H1 (cell line): ENCODE data around the gene USP54. TPM values are rescaled to one million over a fixed set of nuclear protein-coding genes. Genes with fewer than 3 reads are reported as not detected.

Experiments
- BRCA1 ChIP-seq: IDR thresholded peaks from 2 replicates; pipeline ENCODE4 v1.6.1; 2012; ENCODE audit warnings: low read depth, low read length, improper control_type of control experiment
- CBX5 ChIP-seq: fragments of 300-800, 300-1000 bp; sonication (generic); IDR thresholded peaks from 2 replicates; pipeline ENCODE4 v1.7.1; 2016; ENCODE audit warnings: antibody characterized with exemption, low read length, low read depth
- CBX8 ChIP-seq: fragments of 300-800, 300-1000 bp; sonication (generic); IDR thresholded peaks from 2 replicates; pipeline ENCODE4 v1.7.1; 2016; ENCODE audit warnings: low read depth, low read length, borderline replicate concordance
- CREB1 ChIP-seq: IDR thresholded peaks from 2 replicates; pipeline ENCODE4 v1.6.1; 2012; ENCODE audit warnings: inconsistent platforms
- EZH2 ChIP-seq: fragments of 200-600 bp; sonication (generic); IDR thresholded peaks from 2 replicates; pipeline ENCODE4 v1.7.1; 2012; ENCODE audit warnings: low read depth, mild to moderate bottlenecking, moderate library complexity, low read length, inconsistent platforms; ENCODE audit not compliant: severe bottlenecking
- GTF2F1 ChIP-seq: IDR thresholded peaks from 2 replicates; pipeline ENCODE4 v1.6.1; 2012; ENCODE audit warnings: low read depth, low read length, improper control_type of control experiment, borderline replicate concordance
- JUN ChIP-seq: IDR thresholded peaks from 2 replicates; pipeline ENCODE4 v1.6.1; 2011; ENCODE audit warnings: low read depth, mild to moderate bottlenecking, improper control_type of control experiment, low read length
- RNF2 ChIP-seq: fragments of 200-900, 300-1000 bp; sonication (generic); IDR thresholded peaks from 2 replicates; pipeline ENCODE4 v1.7.1; 2016; ENCODE audit warnings: borderline replicate concordance, low read depth, mild to moderate bottlenecking, antibody characterized with exemption, low read length; ENCODE audit not compliant: poor library complexity, severe bottlenecking; ENCODE audit errors: missing control alignments
- TEAD4 ChIP-seq: IDR thresholded peaks from 2 replicates; pipeline ENCODE4 v1.6.1; 2012; ENCODE audit warnings: low read depth, low read length, inconsistent platforms, mixed read lengths
- polyA plus RNA-seq, 7 experiments: library from polyadenylated mRNA; depleted of rRNA in 3 of 7; stranded (reverse) in 5 of 7; unstranded in 2 of 7; fragments of >200 nt in 5 of 7; fragments of 200-250 nt in 2 of 7; gene quantifications; 1 replicate in 5 of 7; 2 replicates in 1 of 7; 4 replicates in 1 of 7; pipeline versions ENCODE4 v1.2.1 to v1.2.3, GENCODE V29; 2011 to 2013; ENCODE audit warnings: missing spikeins in 2 of 7, mixed read lengths in 2 of 7
- total RNA-seq: library from RNA; stranded (reverse); fragmentation: NEBNext Ultra II Directional; extraction: Animal tissue kit (Norgen Biotek cat#: 25700); gene quantifications from 2 replicates; pipeline ENCODE4 v1.2.1, GENCODE V29; 2021

Gene USP54
- total and polyA plus RNA-seq, 2 of the 8 experiments (the other 6 are each of a cell fraction or from before 2014, with no cell fraction given) = 46.2 to 65.6 TPM

DNA sequence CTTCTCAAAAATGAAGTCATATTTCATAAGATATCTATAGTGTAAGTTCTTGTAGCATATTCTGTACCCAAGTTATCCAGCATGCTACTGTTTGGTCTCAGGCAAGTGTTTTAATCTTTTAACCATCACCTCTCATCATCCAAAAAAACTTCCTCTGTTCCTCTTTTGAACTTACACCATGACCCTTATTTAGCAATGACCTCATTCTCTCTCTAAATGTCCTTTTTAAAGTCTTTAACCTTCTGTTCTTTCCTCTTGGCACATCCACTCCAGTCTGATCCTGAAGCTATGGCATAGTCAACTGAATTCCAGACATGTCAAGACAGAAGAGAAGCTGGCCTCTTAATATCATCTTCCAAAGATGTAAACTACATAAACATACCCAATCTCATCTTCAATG, 121.6 kb downstream of the USP54 start (continued):
- no peak for TF ChIP-seq CBX8
- TF ChIP-seq BRCA1 = no peak
- no peak for TF ChIP-seq RNF2
- no peak for TF ChIP-seq JUN
- no peak for TF ChIP-seq TEAD4
- no peak for TF ChIP-seq CREB1
- TF ChIP-seq EZH2 = no peak
- no peak for TF ChIP-seq GTF2F1
- no peak for TF ChIP-seq CBX5
